H9 (cell line): ENCODE measurements around the gene ACKR4. TPM values are rescaled to one million over a fixed set of nuclear protein-coding genes. Genes with fewer than 3 reads are reported as not detected.

Experiments
- DNase-seq: peaks from one replicate; pipeline ENCODE4 v3.0.0-alpha.2; 2017
- H2AFZ ChIP-seq: one replicate; pipeline ENCODE4 v1.6.1; 2013; ENCODE audit warnings: mild to moderate bottlenecking, low read length, control low read depth, moderate library complexity
- H2AK5ac ChIP-seq: 2 replicates; pipeline ENCODE4 v1.6.1; 2013; ENCODE audit warnings: low read length, control low read depth, mixed read lengths; ENCODE audit not compliant: insufficient read length
- H2BK120ac ChIP-seq: one replicate; pipeline ENCODE4 v1.6.1; 2013; ENCODE audit warnings: low read depth, mild to moderate bottlenecking, low read length, control low read depth, inconsistent platforms; ENCODE audit not compliant: poor library complexity, severe bottlenecking
- H2BK12ac ChIP-seq: 2 replicates; pipeline ENCODE4 v1.6.1; 2013; ENCODE audit warnings: low read length, control low read depth, mixed read lengths, low read depth; ENCODE audit not compliant: insufficient read length
- H2BK15ac ChIP-seq: 2 replicates; pipeline ENCODE4 v1.6.1; 2013; ENCODE audit warnings: low read depth, low read length, control low read depth
- H2BK20ac ChIP-seq: one replicate; pipeline ENCODE4 v1.6.1; 2013; ENCODE audit warnings: low read depth, mild to moderate bottlenecking, low read length, control low read depth, inconsistent platforms; ENCODE audit not compliant: poor library complexity, severe bottlenecking
- H2BK5ac ChIP-seq: 2 replicates; pipeline ENCODE4 v1.6.1; 2013; ENCODE audit warnings: low read length, control low read depth, mixed read lengths; ENCODE audit not compliant: insufficient read length
- H3K14ac ChIP-seq: 2 replicates; pipeline ENCODE4 v1.6.1; 2013; ENCODE audit warnings: low read length, control low read depth; ENCODE audit not compliant: insufficient read depth
- H3K18ac ChIP-seq: 2 replicates; pipeline ENCODE4 v1.6.1; 2013; ENCODE audit warnings: low read depth, mild to moderate bottlenecking, mixed read lengths, low read length, control low read depth; ENCODE audit not compliant: insufficient read length
- H3K23ac ChIP-seq: 2 replicates; pipeline ENCODE4 v1.6.1; 2013; ENCODE audit warnings: low read length, control low read depth, mixed read lengths, low read depth; ENCODE audit not compliant: insufficient read length
- H3K23me2 ChIP-seq: 2 replicates; pipeline ENCODE4 v1.6.1; 2013; ENCODE audit warnings: low read depth, mild to moderate bottlenecking, mixed read lengths, low read length, control low read depth; ENCODE audit not compliant: insufficient read length, poor library complexity, severe bottlenecking
- H3K27ac ChIP-seq: 2 replicates; pipeline ENCODE4 v1.5.1; 2013; ENCODE audit warnings: low read length, control low read depth, mixed read lengths, low read depth; ENCODE audit not compliant: insufficient read length
- H3K27me3 ChIP-seq: 2 replicates; pipeline ENCODE4 v1.6.1; 2013; ENCODE audit warnings: low read length, control low read depth, inconsistent platforms; ENCODE audit not compliant: insufficient read depth
- H3K4ac ChIP-seq: 2 replicates; pipeline ENCODE4 v1.6.1; 2013; ENCODE audit warnings: low read depth, mild to moderate bottlenecking, control low read depth, inconsistent platforms, low read length, moderate library complexity
- H3K4me1 ChIP-seq: 2 replicates; pipeline ENCODE4 v1.6.1; 2013; ENCODE audit warnings: low read length, control low read depth, inconsistent platforms; ENCODE audit not compliant: insufficient read depth
- H3K4me2 ChIP-seq: 2 replicates; pipeline ENCODE4 v1.6.1; 2013; ENCODE audit warnings: low read length, control low read depth, mixed read lengths; ENCODE audit not compliant: insufficient read length, insufficient read depth
- H3K56ac ChIP-seq: 2 replicates; pipeline ENCODE4 v1.6.1; 2013; ENCODE audit warnings: low read depth, mild to moderate bottlenecking, mixed read lengths, low read length, control low read depth; ENCODE audit not compliant: insufficient read length
- H3K79me1 ChIP-seq: 2 replicates; pipeline ENCODE4 v1.6.1; 2013; ENCODE audit warnings: low read depth, mild to moderate bottlenecking, moderate library complexity, low read length, control low read depth, inconsistent platforms; ENCODE audit not compliant: insufficient read depth, poor library complexity, severe bottlenecking
- H3K79me2 ChIP-seq: 2 replicates; pipeline ENCODE4 v1.6.1; 2013; ENCODE audit warnings: low read length, control low read depth, inconsistent platforms; ENCODE audit not compliant: insufficient read depth
- H3K9ac ChIP-seq: 2 replicates; pipeline ENCODE4 v1.6.1; 2013; ENCODE audit warnings: low read length, control low read depth, mixed read lengths; ENCODE audit not compliant: insufficient read length; ENCODE audit errors: extremely low read depth
- H3K9me3 ChIP-seq: one replicate; pipeline ENCODE4 v1.6.1; 2013; ENCODE audit warnings: low read depth, low read length, inconsistent platforms; ENCODE audit not compliant: control insufficient read depth
- H3T11ph ChIP-seq: one replicate; pipeline ENCODE4 v1.6.1; 2013; ENCODE audit warnings: mild to moderate bottlenecking, low read length, control low read depth, inconsistent platforms
- H4K20me1 ChIP-seq: one replicate; pipeline ENCODE4 v1.6.1; 2013; ENCODE audit not compliant: control insufficient read depth, insufficient read length, insufficient read depth
- H4K5ac ChIP-seq: 2 replicates; pipeline ENCODE4 v1.6.1; 2013; ENCODE audit warnings: low read depth, mild to moderate bottlenecking, mixed read lengths, low read length, control low read depth; ENCODE audit not compliant: insufficient read length
- H4K8ac ChIP-seq: replicated peaks from 2 replicates; pipeline ENCODE4 v1.6.1; 2013; ENCODE audit warnings: low read length, control low read depth, mixed read lengths, low read depth; ENCODE audit not compliant: insufficient read length
- H4K91ac ChIP-seq: 2 replicates; pipeline ENCODE4 v1.6.1; 2013; ENCODE audit warnings: low read depth, mild to moderate bottlenecking, moderate library complexity, mixed read lengths, low read length, control low read depth; ENCODE audit not compliant: insufficient read length
- H3K27ac Mint-ChIP-seq, 3 experiments: 2 replicates in 2 of 3; 3 replicates in 1 of 3; pipeline ENCODE4 v1.8.0; 2020 to 2021; ENCODE audit warnings: mixed read lengths in 3 of 3, mild to moderate bottlenecking in 1 of 3, moderate library complexity in 1 of 3
- H3K27me3 Mint-ChIP-seq: 2 replicates; pipeline ENCODE4 v1.8.0; 2021; ENCODE audit warnings: low read depth, mild to moderate bottlenecking, moderate library complexity, mixed read lengths
- H3K36me3 Mint-ChIP-seq, 3 experiments: 2 replicates in 2 of 3; 3 replicates in 1 of 3; pipeline ENCODE4 v1.8.0; 2020 to 2021; ENCODE audit warnings: low read depth in 3 of 3, mixed read lengths in 3 of 3; ENCODE audit not compliant: insufficient read depth in 1 of 3
- H3K4me1 Mint-ChIP-seq, 2 experiments: 2 replicates each; pipeline ENCODE4 v1.8.0; 2020; ENCODE audit warnings: mixed read lengths in 2 of 2
- H3K4me3 Mint-ChIP-seq, 2 experiments: 2 replicates in 1 of 2; 3 replicates in 1 of 2; pipeline ENCODE4 v1.8.0; 2020 to 2021; ENCODE audit warnings: mild to moderate bottlenecking in 2 of 2, mixed read lengths in 2 of 2, moderate library complexity in 1 of 2
- H3K9me3 Mint-ChIP-seq, 2 experiments: 2 replicates in 1 of 2; 3 replicates in 1 of 2; pipeline ENCODE4 v1.8.0; 2020; ENCODE audit warnings: mild to moderate bottlenecking in 2 of 2, mixed read lengths in 2 of 2, moderate library complexity in 1 of 2
- WGBS: extraction: QIAGEN DNeasy Blood & Tissue Kit; methylation state at CpG from one replicate; pipeline ENCODE4 v1.1.7; 2013; ENCODE audit warnings: missing lambda C conversion rate, low lambda C conversion rate, mixed read lengths; ENCODE audit not compliant: insufficient read length; ENCODE audit errors: extremely low coverage; 5-methylcytosine and 5-hydroxymethylcytosine counted together
- total RNA-seq: library from RNA; stranded (reverse); gene quantifications from 2 replicates; pipeline ENCODE4 v1.2.1, GENCODE V29; 2021
- TF ChIP-seq, protein P1 (sequence below): fragments of 200-600 bp; sonication (generic); conservative IDR thresholded peaks from 3 replicates; pipeline ENCODE4 v1.8.0; 2021; ENCODE audit warnings: antibody characterized with exemption, mild to moderate bottlenecking

ACKR4 gene
- total RNA-seq, 1 experiment from 2014 or later: not detected

DNA sequence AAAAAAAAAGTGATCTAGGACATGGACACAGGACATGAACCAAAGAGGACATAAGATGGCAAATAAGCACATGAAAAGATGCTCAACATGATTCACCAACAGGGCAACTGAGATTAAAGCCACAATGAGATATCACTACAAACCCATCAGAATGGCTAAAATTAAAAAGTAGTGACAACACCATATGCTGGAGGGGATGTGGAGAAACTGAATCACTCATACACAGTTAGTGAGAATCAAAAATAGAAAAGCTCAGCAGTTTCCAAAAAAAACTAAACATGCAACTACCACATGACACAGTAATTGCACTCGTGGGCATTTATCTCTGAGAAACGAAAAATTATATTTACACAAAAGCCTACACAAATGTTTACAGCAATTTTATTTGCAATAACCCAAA lies 27.9 kb upstream of the ACKR4 start:
- Histone ChIP-seq H3K9ac (no peak overlapping the region), H2BK15ac (no peak overlapping the region), H3K56ac (no peak overlapping the region), H4K91ac (no peak overlapping the region), H3K4me2 (no peak overlapping the region), H3K79me2 (no peaks in the 10 kb centered on the region), H3K9me3 (no peaks in the 10 kb centered on the region), H3K4me1 (no peaks in the 10 kb centered on the region), H2BK120ac (no peak overlapping the region), H3K14ac (no peak overlapping the region), H2AK5ac (no peak overlapping the region), H2BK12ac (no peak overlapping the region), H2AFZ (no peak overlapping the region), H3T11ph (no peak overlapping the region), H2BK5ac (no peak overlapping the region), H3K27me3 (no peaks in the 10 kb centered on the region), H2BK20ac (no peak overlapping the region), H3K23ac (no peak overlapping the region), H3K18ac (no peak overlapping the region), H3K4ac (no peak overlapping the region), H3K79me1 (no peaks in the 10 kb centered on the region), H4K20me1 (no peaks in the 10 kb centered on the region), H4K5ac (no peak overlapping the region), H3K27ac (no peak overlapping the region), H4K8ac (no peak overlapping the region), H3K23me2 (no peaks in the 10 kb centered on the region)
- Mint-ChIP-seq H3K36me3 (peaks cover 6 to 13% (median 11%) of the 10 kb centered on the region in 3 experiments; a peak in 6 of 7 replicates), H3K4me3 (no peak overlapping the region), H3K9me3 (peaks cover 0 to 4% of the 10 kb centered on the region in 2 experiments; a peak in 3 of 5 replicates), H3K27me3 (no peaks in the 10 kb centered on the region), H3K27ac (no peak overlapping the region; a peak in 2 of 7 replicates), H3K4me1 (no peaks in the 10 kb centered on the region)
- TF ChIP-seq, protein P1, sequence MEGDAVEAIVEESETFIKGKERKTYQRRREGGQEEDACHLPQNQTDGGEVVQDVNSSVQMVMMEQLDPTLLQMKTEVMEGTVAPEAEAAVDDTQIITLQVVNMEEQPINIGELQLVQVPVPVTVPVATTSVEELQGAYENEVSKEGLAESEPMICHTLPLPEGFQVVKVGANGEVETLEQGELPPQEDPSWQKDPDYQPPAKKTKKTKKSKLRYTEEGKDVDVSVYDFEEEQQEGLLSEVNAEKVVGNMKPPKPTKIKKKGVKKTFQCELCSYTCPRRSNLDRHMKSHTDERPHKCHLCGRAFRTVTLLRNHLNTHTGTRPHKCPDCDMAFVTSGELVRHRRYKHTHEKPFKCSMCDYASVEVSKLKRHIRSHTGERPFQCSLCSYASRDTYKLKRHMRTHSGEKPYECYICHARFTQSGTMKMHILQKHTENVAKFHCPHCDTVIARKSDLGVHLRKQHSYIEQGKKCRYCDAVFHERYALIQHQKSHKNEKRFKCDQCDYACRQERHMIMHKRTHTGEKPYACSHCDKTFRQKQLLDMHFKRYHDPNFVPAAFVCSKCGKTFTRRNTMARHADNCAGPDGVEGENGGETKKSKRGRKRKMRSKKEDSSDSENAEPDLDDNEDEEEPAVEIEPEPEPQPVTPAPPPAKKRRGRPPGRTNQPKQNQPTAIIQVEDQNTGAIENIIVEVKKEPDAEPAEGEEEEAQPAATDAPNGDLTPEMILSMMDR: no peak
- DNase-seq: no peak
- no CpG with 5 or more reads among the region's 2 CpGs for WGBS
